KMS-11 (cell line): ENCODE data around the gene ZNF414.

Experiments used
- H2AFZ ChIP-seq: fragments of 200-600 bp; sonication (generic); 2 replicates; pipeline ENCODE4 v1.6.1; 2016; ENCODE audit warnings: antibody characterized with exemption, mixed run types, low read depth
- H3K27ac ChIP-seq: fragments of 200-600 bp; sonication (generic); 2 replicates; pipeline ENCODE4 v1.6.1; 2016; ENCODE audit warnings: mild to moderate bottlenecking, mixed run types
- H3K27me3 ChIP-seq: fragments of 200-600 bp; sonication (generic); 2 replicates; pipeline ENCODE4 v1.6.1; 2017; ENCODE audit warnings: mild to moderate bottlenecking, low read depth, mixed run types, moderate library complexity; ENCODE audit not compliant: insufficient read depth
- H3K36me3 ChIP-seq: fragments of 200-600 bp; sonication (generic); 2 replicates; pipeline ENCODE4 v1.6.1; 2017; ENCODE audit warnings: mild to moderate bottlenecking, mixed run types; ENCODE audit not compliant: insufficient read depth
- H3K4me1 ChIP-seq: fragments of 200-600 bp; sonication (generic); 2 replicates; pipeline ENCODE4 v1.6.1; 2016; ENCODE audit warnings: mild to moderate bottlenecking, low read depth, mixed run types; ENCODE audit not compliant: poor library complexity, severe bottlenecking
- H3K4me2 ChIP-seq: fragments of 200-600 bp; sonication (generic); 2 replicates; pipeline ENCODE4 v1.7.0; 2016; ENCODE audit warnings: mild to moderate bottlenecking, mixed run types
- H3K4me3 ChIP-seq: fragments of 200-600 bp; sonication (generic); IDR thresholded peaks from 2 replicates; pipeline ENCODE4 v1.6.1; 2017; ENCODE audit warnings: low read depth, low read length, mixed read lengths; ENCODE audit not compliant: insufficient read depth
- H3K79me2 ChIP-seq: fragments of 200-600 bp; sonication (generic); 2 replicates; pipeline ENCODE4 v1.6.1; 2016; ENCODE audit warnings: low read depth, mixed run types; ENCODE audit not compliant: insufficient read depth
- H3K9ac ChIP-seq: fragments of 200-600 bp; sonication (generic); 2 replicates; pipeline ENCODE4 v1.6.1; 2016; ENCODE audit warnings: mild to moderate bottlenecking, mixed run types
- H4K20me1 ChIP-seq: fragments of 200-600 bp; sonication (generic); 2 replicates; pipeline ENCODE4 v1.6.1; 2016; ENCODE audit warnings: mild to moderate bottlenecking, mixed run types; ENCODE audit not compliant: insufficient read depth
- CTCF ChIP-seq: fragments of 200-600 bp; sonication (generic); conservative IDR thresholded peaks from 2 replicates; pipeline ENCODE4 v1.6.1; 2017; ENCODE audit warnings: low read depth, mild to moderate bottlenecking, antibody characterized with exemption, low read length, moderate library complexity, mixed read lengths

ZNF414 gene

GRCh38 chr19:8526345-8527091 is 12.6 kb upstream of the ZNF414 start:
- H3K27ac ChIP-seq: no peak overlapping the region
- H4K20me1 ChIP-seq: no peaks in the 10 kb centered on the region
- H3K4me3 ChIP-seq: no peak overlapping the region
- no peak overlapping the region for H3K9ac ChIP-seq
- H3K27me3 ChIP-seq: peaks cover 11% of the 10 kb centered on the region; the same call in 1 of the 2 replicates
- H3K79me2 ChIP-seq: no peaks in the 10 kb centered on the region
- no peak overlapping the region for H3K4me2 ChIP-seq
- no peaks in the 10 kb centered on the region for H3K4me1 ChIP-seq
- TF ChIP-seq CTCF: no peak
- H2AFZ ChIP-seq: no peak overlapping the region
- no peaks in the 10 kb centered on the region for H3K36me3 ChIP-seq

GRCh38 chr19:8525401-8525684 is 11.4 kb upstream of the ZNF414 start:
- no peak overlapping the region for H3K4me3 ChIP-seq
- H3K79me2 ChIP-seq: no peaks in the 10 kb centered on the region
- H3K27me3 ChIP-seq: peaks cover 10% of the 10 kb centered on the region
- no peaks in the 10 kb centered on the region for H3K36me3 ChIP-seq
- H3K4me2 ChIP-seq: no peak overlapping the region
- H3K27ac ChIP-seq: no peak overlapping the region
- H3K9ac ChIP-seq: no peak overlapping the region
- no peak overlapping the region for H2AFZ ChIP-seq
- TF ChIP-seq CTCF: no peak
- H4K20me1 ChIP-seq: no peaks in the 10 kb centered on the region
- H3K4me1 ChIP-seq: no peaks in the 10 kb centered on the region

GRCh38 chr19:8519388-8519787 is 5.4 kb upstream of the ZNF414 start:
- Histone ChIP-seq H2AFZ (no peak overlapping the region), H3K4me3 (no peak overlapping the region), H4K20me1 (no peaks in the 10 kb centered on the region), H3K4me2 (no peak overlapping the region), H3K27ac (no peak overlapping the region), H3K36me3 (no peaks in the 10 kb centered on the region), H3K27me3 (peaks cover 17% of the 10 kb centered on the region), H3K4me1 (no peaks in the 10 kb centered on the region), H3K9ac (no peak overlapping the region), H3K79me2 (no peaks in the 10 kb centered on the region)
- TF ChIP-seq CTCF: no peak

- no peaks in the 10 kb centered on the region for H3K36me3 ChIP-seq
- no peaks in the 10 kb centered on the region for H4K20me1 ChIP-seq
- no peaks in the 10 kb centered on the region for H3K4me1 ChIP-seq
- no peak overlapping the region for H2AFZ ChIP-seq
- no peak overlapping the region for H3K27ac ChIP-seq
- TF ChIP-seq CTCF: no peak
- H3K4me3 ChIP-seq: no peak overlapping the region
- no peak overlapping the region for H3K9ac ChIP-seq
- no peaks in the 10 kb centered on the region for H3K79me2 ChIP-seq
- peaks cover 17% of the 10 kb centered on the region for H3K27me3 ChIP-seq
- H3K4me2 ChIP-seq: no peak overlapping the region
Observed at GRCh38 chr19:8518536-8518935, 4.6 kb upstream of the ZNF414 start.
